NOMO-1 treated with DMSO at 0.1 percent for 48 hours (cell line): ENCODE measurements around the gene AKT2.

Experiments
- DNase-seq: peaks from one replicate; lab custom pipeline; 2025; ENCODE audit not compliant: unreplicated experiment; lab: John Stamatoyannopoulos, UW

AKT2 gene

GRCh38 chr19:40274585-40275544 lies 10.3 kb downstream of the AKT2 start:
- no peak for DNase-seq

DNA sequence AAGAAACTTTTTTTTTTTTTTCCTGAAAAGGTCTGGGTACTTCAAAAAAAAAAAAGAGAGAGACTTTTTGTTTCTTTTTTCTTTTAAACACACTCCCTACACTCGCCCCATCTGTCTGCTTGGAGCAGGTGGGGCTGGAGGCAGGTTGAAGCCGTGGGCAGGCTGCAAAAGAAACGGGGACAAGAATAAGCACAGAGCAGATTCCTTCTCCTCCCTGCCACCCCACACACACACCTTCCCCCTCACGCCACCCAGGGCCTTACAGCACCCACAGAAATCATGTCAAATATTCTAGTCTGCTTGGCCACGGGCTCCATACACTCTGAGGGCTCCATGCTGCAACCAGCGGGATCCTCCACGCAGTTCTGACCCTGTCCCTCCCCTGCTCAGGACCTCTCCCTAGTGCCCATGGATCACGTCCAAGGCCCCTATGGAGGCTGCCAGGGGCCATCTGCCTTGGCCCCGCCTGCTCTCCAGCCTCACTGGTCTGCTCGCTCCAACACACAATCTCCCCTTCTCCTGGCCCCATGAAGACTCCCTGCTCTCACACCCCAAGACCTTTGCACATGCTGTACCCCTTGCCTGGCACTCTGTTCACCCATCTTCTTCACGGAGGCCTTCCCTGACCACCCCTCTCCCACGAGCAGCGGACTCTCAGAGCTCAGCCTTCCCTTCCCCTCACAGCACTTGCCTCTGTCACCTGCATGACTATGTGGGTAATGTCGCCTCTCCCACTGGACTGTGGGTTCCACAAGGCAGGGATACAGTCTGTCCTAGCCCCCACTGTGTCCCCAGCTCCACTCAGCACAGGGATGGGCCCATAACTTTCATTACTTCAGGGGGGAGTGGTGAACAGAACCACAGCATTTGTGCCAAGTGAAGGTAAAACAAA lies 11.4 kb downstream of the AKT2 start:
- DNase-seq = no peak

DNA sequence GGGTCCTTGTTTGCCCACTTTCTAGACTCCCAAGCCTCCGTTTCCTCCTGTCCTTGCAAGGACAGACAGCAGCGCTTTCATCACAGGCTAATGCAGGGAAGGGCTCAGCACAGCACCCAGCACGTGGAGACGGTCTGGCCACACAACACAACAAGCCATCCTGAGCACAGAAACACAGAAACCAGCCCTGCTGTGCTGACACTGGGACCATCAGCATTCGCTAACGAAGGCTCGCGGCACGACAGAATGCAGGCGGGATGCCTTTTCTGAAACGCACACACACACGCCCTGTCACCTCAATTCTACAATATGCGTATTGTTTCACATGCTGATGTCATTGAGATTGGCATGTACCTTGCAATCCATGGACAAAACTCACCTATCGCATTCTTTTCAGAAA lies 12.9 kb downstream of the AKT2 start:
- DNase-seq = no peak

- no peak for DNase-seq
Measured at GRCh38 chr19:40271706-40272105, 13.4 kb downstream of the AKT2 start.

DNA sequence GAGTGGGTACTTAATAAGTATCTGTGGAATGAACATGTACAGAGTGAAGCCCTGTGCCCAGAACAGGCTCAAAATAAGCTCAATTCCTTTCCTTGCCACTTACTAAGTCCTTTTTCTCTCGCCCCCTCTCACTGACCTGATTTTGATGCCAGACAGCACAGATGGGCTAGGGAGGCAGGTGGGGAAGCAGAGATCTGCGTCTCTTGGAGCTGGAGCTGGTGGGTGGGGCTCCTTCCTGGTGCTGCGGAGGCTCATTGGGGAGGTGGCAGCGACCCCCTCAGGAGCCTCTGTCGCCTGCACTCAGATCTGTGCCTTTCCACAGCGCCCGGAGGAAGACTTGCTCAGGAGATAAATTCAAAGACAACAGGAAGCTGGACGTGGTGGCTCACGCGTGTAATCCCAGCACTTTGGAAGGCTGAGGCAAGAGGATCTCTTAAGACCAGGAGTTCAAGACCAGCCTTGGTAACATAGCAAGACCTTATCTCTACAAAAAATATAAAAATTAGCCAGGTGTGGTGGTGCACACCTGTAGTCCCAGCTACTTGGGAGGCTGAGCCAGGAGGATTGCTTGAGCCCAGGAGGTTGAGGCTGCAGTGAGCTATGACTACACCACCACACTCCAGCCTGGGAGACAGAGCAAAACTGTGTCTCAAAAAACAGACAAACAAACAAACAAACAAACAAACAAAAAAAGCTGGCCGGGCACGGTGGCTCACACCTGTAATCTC lies 14.6 kb downstream of the AKT2 start:
- DNase-seq = no peak

DNA sequence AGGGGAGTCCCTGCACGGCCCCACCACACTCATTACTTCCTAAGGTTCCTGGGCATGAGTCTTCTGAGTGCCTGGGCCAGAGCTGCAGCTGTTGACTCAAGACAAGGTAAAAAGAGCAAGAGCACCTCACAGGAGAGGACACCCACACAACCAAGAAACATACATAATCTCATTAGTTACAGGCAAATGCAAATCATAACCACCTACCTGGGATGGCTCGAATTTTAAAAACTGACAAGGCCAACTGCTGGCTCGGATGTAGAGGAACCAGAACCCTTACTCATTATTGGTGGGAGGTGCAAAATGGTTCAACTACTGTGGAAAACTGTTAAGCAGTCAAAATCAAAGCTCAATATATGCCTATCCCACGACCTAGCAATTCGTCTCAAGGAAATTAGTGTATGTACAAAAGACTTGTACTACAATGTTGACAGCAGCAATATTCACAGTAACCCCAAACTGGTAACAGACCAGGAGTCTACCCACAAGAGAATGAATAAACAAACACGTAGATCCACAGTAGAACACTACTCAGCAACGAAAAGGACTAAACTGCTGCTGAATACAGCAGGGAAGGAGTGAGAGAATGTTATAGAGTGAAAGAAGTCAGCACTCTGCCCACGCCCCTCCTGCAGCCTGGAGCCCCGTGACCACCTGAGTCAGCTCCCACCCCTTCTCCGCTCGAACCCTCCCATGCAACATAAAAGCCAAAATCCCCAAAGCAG lies 15.8 kb downstream of the AKT2 start:
- DNase-seq = no peak

DNA sequence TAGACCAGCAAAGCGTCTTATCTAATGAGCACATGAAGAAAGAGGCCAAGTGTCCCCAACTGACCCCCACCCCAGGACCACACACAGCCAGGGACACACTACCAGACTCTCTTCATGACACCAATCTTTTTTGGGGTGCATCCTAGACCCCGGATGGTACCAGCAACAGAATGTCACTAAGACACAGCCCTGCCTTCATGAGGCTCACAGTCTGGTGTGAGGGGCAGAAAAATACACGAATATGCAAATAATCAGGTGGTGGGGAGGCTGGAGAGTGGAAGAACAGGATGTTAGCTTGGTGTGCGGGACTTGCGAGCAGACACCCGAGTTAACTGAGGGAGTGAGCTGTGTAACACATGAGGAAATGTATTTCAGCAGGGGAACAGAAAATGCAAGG lies 17.5 kb downstream of the AKT2 start:
- no peak for DNase-seq

- DNase-seq = no peak
Measured at GRCh38 chr19:40266912-40267600, 18.1 kb downstream of the AKT2 start.

GRCh38 chr19:40266119-40266518 lies 19.0 kb downstream of the AKT2 start:
- DNase-seq = no peak

DNA sequence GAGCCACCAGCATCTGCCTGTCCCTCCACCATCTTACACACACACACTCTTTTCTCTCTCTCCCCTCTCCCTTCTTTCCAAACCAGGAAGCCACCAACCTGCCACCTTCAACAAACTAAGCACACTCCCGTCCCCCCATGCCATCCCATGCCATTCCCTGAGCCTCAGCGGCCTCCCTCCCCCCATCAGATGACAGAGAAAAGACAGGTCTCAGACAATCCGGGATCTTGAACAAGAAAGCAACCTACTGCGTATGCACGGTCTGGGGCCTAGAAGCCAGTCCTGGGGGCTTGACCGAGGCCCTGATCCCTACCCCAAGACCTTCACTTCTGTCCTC lies 19.4 kb downstream of the AKT2 start:
- no peak for DNase-seq

- DNase-seq = no peak
Measured at GRCh38 chr19:40265055-40265762, 19.9 kb downstream of the AKT2 start.

DNA sequence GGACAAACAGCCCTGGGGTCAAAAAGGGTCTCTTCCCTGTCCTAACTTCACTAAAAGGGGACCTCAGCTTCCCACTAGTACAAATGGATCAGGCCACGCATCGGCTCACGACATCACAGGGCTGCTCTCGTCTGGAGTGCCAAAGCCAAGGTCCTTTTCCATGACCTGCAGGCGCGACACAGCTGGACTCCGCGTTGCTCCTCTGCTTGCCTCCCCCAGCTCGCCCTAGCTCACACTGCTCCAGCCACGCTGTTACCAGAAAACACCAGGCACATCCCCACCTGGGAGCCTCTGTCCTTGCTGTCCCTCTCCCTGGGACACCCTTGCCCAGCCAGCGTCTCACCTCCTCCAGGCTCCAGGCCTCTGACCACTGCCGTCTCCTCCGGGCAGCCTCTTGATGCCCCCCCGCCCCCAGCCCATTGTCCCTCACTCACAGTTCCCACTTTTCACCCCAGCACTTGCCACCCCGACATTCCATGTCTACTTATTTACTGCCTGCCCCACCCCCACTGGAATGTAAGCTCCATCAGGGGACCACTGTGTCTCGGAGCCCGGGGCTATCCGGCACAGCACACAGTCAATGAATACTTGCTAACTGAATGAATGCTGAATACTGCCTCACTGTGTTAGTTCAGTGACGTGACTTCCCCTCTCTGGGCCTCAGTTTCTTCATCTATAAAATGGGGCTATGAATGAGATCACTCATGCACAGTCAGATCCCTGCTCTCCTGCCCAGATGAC lies 20.7 kb downstream of the AKT2 start:
- DNase-seq = no peak

DNA sequence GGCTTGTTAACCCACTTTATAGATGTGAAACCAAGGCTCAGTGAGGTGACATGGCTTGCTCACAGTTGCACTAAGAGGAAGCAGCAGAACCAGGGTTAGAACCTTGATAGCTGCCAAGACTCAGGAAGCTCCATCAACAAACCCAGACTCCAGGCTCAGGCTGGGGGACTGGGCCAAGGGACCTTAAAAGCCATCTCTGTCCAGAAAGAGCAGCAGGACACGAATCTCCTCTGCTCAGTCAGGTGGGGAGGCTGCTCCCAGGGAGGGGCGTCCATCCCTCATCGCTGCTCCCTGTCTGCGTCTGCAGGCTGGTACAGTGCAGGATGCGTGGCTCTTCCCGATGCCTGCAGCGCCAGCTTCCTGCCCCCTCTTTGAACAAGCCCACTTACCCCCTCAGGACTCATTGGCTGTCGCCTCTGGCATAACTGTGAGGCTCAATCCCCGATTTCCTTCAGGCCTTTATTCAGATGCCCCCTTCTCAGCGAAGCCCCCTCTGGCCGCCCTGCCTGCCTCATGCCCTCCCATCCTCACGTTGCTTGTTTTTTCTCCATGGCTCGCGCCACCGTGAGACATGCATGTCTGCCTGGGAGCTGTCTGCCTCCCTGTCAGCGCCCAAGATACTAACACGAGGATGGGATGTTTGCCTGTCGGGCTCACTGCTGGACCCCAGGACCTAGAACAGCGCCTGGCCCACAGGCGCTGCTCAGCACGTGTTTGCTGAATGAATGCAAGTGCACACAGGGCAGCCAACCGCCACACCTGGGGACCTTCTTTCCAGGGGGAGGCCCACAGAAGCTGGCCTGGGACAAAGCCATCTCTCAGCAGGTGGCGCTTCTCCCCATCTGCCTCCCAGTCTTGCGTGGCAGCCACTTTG lies 21.5 kb downstream of the AKT2 start:
- no peak for DNase-seq

- no peak for DNase-seq
Measured at GRCh38 chr19:40262422-40262821, 22.7 kb downstream of the AKT2 start.

DNA sequence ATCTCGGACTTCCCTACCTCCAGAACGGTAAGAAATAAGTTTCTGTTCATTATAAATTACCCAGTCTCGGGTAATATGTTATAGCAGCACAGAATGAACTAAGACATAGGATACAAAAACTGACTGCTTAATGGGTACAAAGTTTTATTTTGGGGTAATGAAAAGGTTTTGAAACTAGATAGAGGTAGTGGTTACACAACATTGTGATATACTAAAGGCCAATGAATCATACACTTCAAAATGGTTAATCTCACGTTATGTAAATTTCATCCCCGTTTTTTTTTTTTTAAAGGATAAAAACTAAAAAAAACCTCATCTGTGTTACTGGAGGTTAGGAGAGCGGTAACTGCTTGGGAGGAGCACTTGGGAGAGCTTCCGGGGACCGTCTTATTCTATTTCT lies 23.5 kb downstream of the AKT2 start:
- peak; percentile 77 for DNase-seq

DNA sequence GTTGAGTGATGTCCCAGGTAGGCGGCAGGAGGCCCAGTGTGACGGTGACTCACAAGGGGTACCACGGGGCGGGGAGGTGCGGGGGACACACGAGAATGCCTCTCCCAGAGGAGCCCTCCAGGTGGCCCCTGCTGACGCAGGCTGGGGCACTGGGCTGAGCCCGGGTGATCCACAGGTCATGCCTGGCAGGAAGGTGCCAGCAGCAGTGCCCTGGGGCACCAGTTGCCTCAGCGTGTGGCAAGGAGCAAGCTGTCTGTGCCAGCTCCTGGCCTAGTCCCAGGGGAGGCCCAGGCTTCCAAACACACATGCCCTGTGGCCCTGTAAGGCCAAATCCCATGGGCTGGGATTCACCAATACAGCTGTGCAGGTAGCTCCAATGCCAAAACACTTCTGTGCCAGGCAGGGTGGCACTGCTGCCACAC lies 28.0 kb downstream of the AKT2 start:
- no peak for DNase-seq

DNA sequence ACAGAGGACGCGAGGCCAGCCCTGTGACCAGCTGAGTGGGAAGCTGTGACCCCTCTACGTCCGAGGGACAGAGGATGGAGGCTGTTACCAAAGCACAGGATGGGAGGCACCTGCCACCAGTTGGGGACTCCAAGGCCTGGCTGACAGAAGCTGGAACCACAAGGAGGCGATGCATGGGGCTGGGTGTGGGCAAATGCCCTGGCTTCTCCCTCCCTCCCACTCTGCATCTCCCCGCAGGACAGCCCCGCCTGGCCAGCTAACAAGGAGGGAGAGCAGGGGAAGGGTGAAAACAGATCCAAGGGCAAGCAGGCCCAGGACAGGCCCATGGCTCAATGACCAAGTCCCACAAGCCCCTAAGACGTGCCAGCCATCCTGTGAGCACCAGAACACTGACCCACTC lies 28.6 kb downstream of the AKT2 start:
- no peak for DNase-seq

DNA sequence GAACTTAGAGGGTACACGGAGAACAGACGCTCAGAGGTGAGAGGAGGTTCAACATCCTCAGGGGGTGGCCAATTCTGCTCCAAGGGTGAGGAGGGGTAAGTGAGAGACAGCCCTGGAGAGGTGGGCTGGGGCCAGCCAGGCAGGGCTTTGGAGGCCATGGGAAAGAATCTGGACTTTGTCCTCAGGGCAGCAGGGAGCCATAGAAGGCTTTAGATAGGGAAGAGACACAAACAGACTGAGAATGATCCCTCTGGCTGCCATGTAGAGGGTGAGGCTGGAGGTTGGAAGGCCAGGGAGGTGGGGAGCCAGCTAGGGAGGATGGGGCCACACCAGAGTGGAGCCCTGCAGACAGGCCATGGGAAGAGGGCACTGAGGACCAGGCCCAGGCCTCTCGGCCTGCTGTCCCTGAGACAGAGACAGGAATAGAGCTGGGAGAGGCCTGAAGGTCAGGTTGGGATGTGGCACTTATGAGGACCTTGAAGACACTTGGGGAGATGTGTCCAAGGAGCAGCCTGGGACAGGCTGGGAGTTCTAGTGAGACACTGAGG lies 29.5 kb downstream of the AKT2 start:
- DNase-seq = no peak
